ENCODE results near the gene KCNK2. TPM values are rescaled to one million over a fixed set of nuclear protein-coding genes. Genes with fewer than 3 reads are reported as not detected.
"Not testable (repeated sequence)": the region's sequence is repeated elsewhere in the genome, so short reads cannot be mapped to it uniquely, and the experiment has no call there.

Gene KCNK2
- total RNA-seq, 2 experiments from 2014 or later: not detected

DNA sequence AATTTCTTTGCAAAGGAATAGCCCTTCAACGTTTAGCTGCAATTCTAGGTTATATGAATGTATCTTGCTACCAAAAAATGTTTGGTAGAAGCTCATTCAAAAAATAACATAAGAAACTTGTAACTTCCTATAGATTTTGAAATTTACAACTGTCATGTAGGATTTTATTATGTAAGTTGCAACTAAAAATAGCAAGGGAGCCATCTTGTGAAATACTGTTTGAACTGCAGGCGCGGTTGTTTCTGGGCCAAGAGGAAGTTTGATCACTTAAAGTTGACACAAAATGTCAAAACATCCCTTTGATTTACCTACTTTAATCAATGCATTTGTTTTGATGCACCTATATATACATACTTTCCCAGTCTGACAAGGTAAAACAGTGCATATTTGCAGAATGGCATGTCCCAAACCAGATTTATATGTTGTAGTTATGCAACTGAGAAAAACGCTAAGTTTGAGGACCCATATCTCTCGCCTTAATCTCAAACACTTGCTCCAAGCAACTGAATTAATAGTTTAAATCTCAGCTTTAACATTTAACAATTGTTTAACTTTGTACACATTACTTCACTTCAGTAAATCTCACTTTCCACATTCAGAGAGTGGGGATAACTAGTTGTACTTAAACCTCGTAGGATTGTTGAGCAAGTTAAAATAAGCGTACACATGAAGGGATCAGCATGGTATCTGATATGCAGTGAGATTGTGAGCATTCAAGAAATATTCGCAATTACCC lies 63.9 kb downstream of the KCNK2 start:
- no peaks in the 10 kb centered on the region for H3K27me3 Mint-ChIP-seq
- no peaks in the 10 kb centered on the region for H3K36me3 Mint-ChIP-seq (ENCODE audit: low read depth)
- H3K4me1 Mint-ChIP-seq: no peaks in the 10 kb centered on the region
- no peak overlapping the region for H3K4me3 Mint-ChIP-seq
- ChIA-PET CTCF (no interaction called here), POLR2A (no interaction called here)
- H3K27ac Mint-ChIP-seq: no peak overlapping the region
- peak; percentile 7 for DNase-seq
- no peaks in the 10 kb centered on the region for H3K9me3 Mint-ChIP-seq

DNA sequence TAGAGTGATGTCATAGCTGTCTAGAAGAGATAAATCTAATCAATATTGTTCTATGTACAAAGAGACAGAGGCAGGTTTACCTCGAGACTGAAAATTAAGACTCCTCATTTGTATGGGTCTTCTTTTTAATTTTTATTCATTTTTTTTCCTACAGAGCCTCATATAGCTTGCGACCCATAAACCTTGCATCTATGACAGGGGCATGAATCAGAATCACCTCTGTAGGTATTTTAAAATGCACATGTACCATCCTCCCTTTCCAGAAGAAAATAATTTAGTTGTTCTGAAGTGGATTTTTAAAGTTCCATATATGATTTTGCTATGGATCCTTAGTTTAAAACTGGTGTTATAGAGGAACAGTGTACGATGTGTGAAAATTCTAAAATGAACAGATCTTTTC lies 64.5 kb downstream of the KCNK2 start:
- ChIA-PET CTCF (no interaction called here), POLR2A (no interaction called here)
- Mint-ChIP-seq H3K27me3 (no peaks in the 10 kb centered on the region), H3K4me3 (no peak overlapping the region), H3K9me3 (no peaks in the 10 kb centered on the region), H3K4me1 (no peaks in the 10 kb centered on the region), H3K27ac (no peak overlapping the region), H3K36me3 (ENCODE audit: low read depth) (no peaks in the 10 kb centered on the region)
- DNase-seq: no peak

DNA sequence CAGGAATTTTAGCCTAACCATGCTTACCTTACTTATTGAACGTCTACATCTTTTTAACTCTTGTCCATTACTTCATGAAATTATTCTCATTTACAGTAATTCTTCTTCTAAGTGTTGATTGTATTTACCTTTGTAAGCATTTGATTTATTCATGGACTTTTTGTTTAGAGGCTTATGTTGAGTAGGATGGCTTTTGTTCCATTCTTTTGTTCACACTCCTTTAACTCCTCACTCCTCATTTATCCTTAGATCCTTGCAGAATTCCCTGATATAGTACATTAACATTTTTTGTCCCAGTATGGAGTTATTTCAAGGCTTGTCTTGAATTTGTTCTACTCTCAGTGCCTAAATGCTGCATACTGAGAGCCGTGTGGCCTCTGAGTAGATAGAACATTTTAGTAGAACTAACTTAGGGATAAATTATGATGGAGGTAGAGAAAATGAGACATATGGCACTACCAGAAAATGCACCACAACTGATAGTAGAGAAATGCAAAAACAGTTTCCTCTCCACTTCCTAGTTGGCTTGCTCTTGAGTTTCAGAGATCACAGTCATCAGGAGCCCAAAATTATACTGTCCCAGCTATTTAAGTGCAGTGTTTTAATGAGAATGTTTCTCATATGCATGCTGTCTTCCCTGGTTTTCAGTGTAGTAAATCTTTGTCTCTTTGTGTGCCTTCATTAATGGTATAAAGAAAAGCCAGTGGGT lies 69.5 kb downstream of the KCNK2 start:
- no peaks in the 10 kb centered on the region for H3K4me1 Mint-ChIP-seq
- ChIA-PET CTCF (no interaction called here), POLR2A (no interaction called here)
- no peak overlapping the region for H3K4me3 Mint-ChIP-seq
- H3K27me3 Mint-ChIP-seq: no peaks in the 10 kb centered on the region
- H3K27ac Mint-ChIP-seq: no peak overlapping the region
- no peaks in the 10 kb centered on the region for H3K36me3 Mint-ChIP-seq (ENCODE audit: low read depth)
- H3K9me3 Mint-ChIP-seq: no peaks in the 10 kb centered on the region
- DNase-seq: no peak

DNA sequence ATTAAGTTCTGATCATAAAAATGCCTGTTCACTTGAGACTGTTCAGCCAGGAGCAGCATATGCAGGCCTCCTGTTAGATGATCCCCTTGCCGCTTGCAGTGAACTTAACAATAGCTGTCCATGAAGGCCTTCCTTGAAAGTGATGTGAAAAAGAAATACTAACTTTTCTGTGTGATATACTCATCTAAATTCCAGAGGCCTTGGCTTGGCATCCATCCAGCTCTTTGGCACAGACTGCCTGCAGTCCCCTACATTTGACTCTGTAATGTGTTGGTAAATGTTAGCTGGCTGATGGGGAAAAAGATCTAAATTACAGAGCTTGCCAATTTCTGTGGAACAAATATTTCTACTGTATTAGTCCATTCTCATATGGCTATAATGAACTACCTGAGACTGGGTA lies 73.7 kb downstream of the KCNK2 start:
- ChIA-PET CTCF (no interaction called here), POLR2A (no interaction called here)
- Mint-ChIP-seq H3K27ac (no peak overlapping the region), H3K4me3 (no peak overlapping the region), H3K4me1 (no peaks in the 10 kb centered on the region), H3K36me3 (ENCODE audit: low read depth) (no peaks in the 10 kb centered on the region), H3K27me3 (no peaks in the 10 kb centered on the region), H3K9me3 (no peaks in the 10 kb centered on the region)
- DNase-seq: no peak

DNA sequence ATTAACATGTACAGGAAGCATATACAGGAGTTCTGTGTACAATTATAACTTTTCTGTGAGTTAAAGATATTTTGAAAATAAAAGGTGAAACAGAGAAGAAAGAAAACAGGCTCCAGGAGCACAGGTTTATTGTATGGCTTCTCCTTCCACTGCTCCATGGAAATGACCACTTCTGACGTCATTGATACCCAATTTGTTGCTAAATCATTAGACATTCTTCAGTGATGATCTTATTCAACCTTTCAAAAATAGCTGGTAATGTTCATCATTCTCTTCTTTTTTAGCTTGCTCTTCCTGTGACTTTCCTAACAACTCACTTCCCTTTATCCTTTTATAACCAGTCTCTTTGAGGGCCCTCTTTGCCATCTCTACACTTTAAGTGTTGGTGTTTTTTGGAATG lies 77.8 kb downstream of the KCNK2 start:
- Mint-ChIP-seq H3K4me3 (no peak overlapping the region), H3K9me3 (no peaks in the 10 kb centered on the region), H3K27ac (no peak overlapping the region), H3K27me3 (no peaks in the 10 kb centered on the region), H3K36me3 (ENCODE audit: low read depth) (no peaks in the 10 kb centered on the region), H3K4me1 (no peaks in the 10 kb centered on the region)
- ChIA-PET POLR2A (no interaction called here), CTCF (no interaction called here)
- no peak for DNase-seq

DNA sequence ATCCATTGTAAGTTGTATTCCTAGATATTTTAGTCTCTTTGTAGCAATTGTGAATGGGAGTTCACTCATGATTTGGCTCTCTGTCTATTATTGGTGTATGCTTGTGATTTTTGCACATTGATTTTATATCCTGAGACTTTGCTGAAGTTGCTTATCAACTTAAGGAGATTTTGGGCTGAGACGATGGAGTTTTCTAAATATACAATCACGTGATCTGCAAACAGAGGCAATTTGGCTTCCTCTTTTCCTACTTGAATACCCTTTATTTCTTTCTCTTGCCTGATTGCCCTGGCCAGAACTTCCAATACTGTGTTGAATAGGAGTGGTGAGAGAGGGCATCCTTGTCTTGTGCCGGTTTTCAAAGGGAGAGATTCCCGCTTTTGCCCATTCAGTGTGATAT lies 80.6 kb downstream of the KCNK2 start:
- H3K27me3 Mint-ChIP-seq; POLR2A ChIA-PET; CTCF ChIA-PET; H3K4me3 Mint-ChIP-seq; H3K4me1 Mint-ChIP-seq; H3K27ac Mint-ChIP-seq; DNase-seq; H3K36me3 Mint-ChIP-seq (ENCODE audit: low read depth); H3K9me3 Mint-ChIP-seq: not testable (repeated sequence)

DNA sequence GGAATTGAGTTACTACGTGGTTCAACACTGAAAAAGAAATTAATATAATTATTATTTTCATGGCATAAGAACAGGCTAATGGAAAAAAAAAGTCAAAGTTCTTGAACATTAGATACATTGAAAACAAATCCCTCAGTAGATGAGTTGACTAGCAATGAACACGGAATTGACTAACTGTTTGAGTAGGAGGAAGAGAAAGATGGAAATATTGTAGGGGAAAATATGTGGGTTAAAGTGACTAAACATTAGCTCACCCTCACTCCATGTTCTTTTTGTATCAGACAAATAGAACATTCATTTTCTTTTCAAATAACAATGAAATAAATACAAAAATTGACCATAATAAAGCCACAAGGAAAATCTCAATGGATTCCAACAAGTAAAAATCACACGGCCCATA lies 84.3 kb downstream of the KCNK2 start:
- Mint-ChIP-seq H3K27ac (no peak overlapping the region), H3K27me3 (no peaks in the 10 kb centered on the region), H3K36me3 (ENCODE audit: low read depth) (no peaks in the 10 kb centered on the region), H3K4me1 (no peaks in the 10 kb centered on the region), H3K4me3 (no peak overlapping the region), H3K9me3 (no peaks in the 10 kb centered on the region)
- ChIA-PET CTCF (no interaction called here), POLR2A (no interaction called here)
- no peak for DNase-seq

DNA sequence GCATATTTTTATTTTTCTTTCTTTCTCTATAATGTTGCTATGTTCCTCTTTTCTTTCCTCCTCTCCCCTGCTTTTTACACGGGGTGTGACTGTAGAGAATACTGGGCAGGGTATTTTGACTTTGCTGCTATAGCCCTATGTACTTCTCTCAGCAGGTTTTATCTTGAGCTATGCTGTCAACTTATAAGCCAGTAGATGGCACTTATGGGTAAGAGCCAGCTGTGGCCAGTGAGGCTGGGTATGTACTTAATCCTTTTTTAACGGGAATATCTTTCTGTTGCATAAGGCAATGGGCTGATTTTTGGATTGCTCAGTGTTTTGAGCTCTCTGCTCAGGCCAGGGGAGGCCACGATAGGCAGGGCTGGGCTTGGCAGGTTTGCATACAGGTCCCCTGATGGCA lies 99.0 kb downstream of the KCNK2 start:
- H3K4me1 Mint-ChIP-seq: no peaks in the 10 kb centered on the region
- H3K4me3 Mint-ChIP-seq: no peak overlapping the region
- H3K27me3 Mint-ChIP-seq: no peaks in the 10 kb centered on the region
- ChIA-PET CTCF (no interaction called here), POLR2A (no interaction called here)
- H3K27ac Mint-ChIP-seq: no peak overlapping the region
- peaks cover 5% of the 10 kb centered on the region for H3K9me3 Mint-ChIP-seq
- DNase-seq: no peak
- H3K36me3 Mint-ChIP-seq (ENCODE audit: low read depth): no peaks in the 10 kb centered on the region

DNA sequence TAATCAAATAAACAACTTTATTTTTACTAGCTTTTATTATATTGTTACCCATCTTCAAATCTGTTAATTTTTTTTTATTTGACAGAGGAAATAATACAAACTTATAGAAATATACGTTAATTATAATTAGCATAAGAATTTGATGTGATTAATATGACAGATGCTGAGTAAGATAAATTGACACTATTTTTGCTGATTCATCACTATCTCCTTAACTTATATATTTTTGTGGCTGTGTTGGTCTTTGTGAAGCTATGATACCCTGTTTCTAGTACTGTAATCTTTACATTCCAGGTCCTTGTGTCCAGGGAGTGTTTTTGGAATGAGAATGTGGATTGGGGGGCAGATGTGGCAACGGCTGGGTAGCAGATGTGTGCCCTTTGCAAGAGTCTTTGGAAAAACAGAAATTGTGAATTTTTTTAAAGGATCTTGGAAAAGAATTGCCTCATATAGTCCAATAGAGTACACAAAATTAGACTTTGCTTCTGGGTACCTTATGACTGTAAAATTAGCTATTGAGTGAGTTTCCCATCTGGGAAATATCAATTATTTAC lies 102.6 kb downstream of the KCNK2 start:
- CTCF ChIA-PET: interaction anchor here (1.4 kb wide), 1 partner anchor 19 kb away, joined by 4 read pairs; no protein-coding TSS in a partner anchor
- DNase-seq: no peak
- Mint-ChIP-seq H3K4me1 (no peaks in the 10 kb centered on the region), H3K36me3 (ENCODE audit: low read depth) (no peaks in the 10 kb centered on the region), H3K27me3 (no peaks in the 10 kb centered on the region), H3K27ac (no peak overlapping the region), H3K9me3 (peaks cover 5% of the 10 kb centered on the region), H3K4me3 (no peak overlapping the region)
- POLR2A ChIA-PET: no interaction called here

DNA sequence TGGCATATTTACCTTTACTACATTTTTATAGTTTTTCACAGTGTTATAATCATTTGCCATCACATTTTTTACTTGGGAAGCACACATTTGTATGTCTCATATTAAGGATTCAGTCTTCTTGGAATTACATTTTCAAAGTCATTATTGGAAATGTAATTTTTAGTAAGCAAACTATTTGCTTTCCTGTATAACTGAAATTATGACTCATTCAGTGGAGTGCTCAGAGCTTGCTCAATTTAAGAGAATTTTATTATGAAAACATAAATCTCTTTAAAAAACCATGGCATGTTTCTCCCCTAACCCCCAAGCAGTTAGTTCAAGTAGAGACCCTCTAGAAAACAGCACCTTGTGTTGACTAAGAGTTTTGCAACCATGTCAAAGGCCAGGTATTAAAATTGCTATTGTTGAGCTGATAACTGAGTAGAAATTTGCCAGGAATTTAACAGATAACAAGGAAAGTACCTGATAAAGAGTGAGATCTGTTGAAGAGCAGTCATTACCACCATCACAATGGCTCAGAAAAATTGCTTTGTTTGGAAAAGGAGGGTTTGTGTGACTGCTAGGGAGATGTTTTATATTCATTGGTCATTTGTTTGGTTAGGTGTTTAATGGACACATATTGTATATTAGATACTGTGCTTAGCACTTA lies 105.9 kb downstream of the KCNK2 start:
- ChIA-PET CTCF (no interaction called here), POLR2A (no interaction called here)
- Mint-ChIP-seq H3K9me3 (no peaks in the 10 kb centered on the region), H3K27ac (no peak overlapping the region), H3K27me3 (no peaks in the 10 kb centered on the region), H3K4me3 (no peak overlapping the region), H3K36me3 (ENCODE audit: low read depth) (no peaks in the 10 kb centered on the region), H3K4me1 (no peaks in the 10 kb centered on the region)
- DNase-seq: no peak

DNA sequence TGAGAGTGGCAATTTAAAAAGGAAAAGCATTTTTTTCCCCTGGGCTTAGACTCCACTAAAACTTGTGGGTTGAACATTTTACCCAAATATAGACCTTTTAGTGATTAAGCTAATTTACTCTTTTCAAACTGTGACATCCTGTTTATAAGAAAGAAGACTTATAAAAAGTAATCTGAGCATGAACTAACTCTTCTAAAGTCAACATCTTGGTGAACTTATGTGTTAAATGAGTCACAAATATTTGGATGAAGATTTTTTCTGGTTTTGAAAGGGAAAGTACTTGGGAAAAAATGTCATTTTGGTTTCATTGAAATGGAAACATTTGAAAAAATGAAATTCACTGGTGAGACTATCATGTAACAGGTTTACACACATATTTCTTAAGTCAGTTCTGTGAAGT lies 109.8 kb downstream of the KCNK2 start:
- H3K4me1 Mint-ChIP-seq: no peaks in the 10 kb centered on the region
- ChIA-PET POLR2A (no interaction called here), CTCF (no interaction called here)
- no peaks in the 10 kb centered on the region for H3K9me3 Mint-ChIP-seq
- no peak for DNase-seq
- H3K4me3 Mint-ChIP-seq: no peak overlapping the region
- no peak overlapping the region for H3K27ac Mint-ChIP-seq
- no peaks in the 10 kb centered on the region for H3K27me3 Mint-ChIP-seq
- H3K36me3 Mint-ChIP-seq (ENCODE audit: low read depth): no peaks in the 10 kb centered on the region

DNA sequence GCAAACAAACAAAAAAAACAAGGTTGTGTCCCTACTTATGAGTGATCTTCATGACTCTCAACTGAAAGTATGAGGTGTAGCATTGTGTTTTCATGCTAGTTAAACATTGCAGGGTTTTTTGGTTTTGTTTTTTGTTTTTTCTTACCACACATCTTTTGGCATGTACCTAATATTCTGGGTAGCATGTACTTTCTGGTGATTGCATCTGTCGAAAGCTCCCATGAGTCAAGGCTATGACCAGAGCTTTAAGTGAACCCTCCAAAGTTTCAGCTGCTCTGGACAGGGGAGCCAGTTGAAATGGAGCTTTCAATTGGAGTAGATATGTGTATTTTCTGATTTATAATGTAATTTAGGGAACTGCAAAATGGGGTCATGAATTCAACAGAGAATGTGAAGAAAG lies 115.5 kb downstream of the KCNK2 start:
- no peaks in the 10 kb centered on the region for H3K9me3 Mint-ChIP-seq
- no peak overlapping the region for H3K4me3 Mint-ChIP-seq
- no peaks in the 10 kb centered on the region for H3K27me3 Mint-ChIP-seq
- no peak for DNase-seq
- no peaks in the 10 kb centered on the region for H3K4me1 Mint-ChIP-seq
- H3K36me3 Mint-ChIP-seq (ENCODE audit: low read depth): no peaks in the 10 kb centered on the region
- H3K27ac Mint-ChIP-seq: no peak overlapping the region
- ChIA-PET POLR2A (no interaction called here), CTCF (no interaction called here)

DNA sequence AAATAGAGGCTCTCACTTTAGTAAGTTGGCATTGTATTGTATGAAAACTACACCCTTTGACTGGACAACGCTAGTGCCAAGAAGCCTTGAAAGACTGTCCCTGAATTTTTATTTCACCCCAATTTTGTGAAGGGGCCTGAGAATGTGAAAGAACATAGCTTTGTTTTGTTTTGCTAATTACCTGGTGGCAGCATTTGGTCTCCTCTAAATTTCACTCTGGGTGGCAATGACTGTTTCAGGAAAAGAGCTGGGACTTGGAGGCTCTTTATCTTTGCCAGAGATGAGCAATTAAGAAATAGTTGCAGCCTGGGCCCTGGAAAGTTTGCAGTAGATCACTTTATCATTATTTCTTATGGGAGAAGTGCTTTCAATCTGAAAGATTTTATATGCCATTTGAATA lies 117.6 kb downstream of the KCNK2 start:
- Mint-ChIP-seq H3K36me3 (ENCODE audit: low read depth) (no peaks in the 10 kb centered on the region), H3K9me3 (no peaks in the 10 kb centered on the region), H3K27me3 (no peaks in the 10 kb centered on the region), H3K27ac (no peak overlapping the region), H3K4me1 (no peaks in the 10 kb centered on the region), H3K4me3 (no peak overlapping the region)
- CTCF ChIA-PET: no interaction called here
- no peak for DNase-seq
- POLR2A ChIA-PET: no interaction called here
